HL-60 (cell line): Measurements from ENCODE around the gene CDC42BPA.

Source experiments
- POLR2AphosphoS5 ChIP-seq: IDR thresholded peaks from 2 replicates; pipeline ENCODE4 v1.6.1; 2012; ENCODE audit warnings: low read depth
- SPI1 ChIP-seq: IDR thresholded peaks from 2 replicates; pipeline ENCODE4 v1.6.1; 2012; ENCODE audit warnings: low read depth, mild to moderate bottlenecking, borderline replicate concordance

DNA sequence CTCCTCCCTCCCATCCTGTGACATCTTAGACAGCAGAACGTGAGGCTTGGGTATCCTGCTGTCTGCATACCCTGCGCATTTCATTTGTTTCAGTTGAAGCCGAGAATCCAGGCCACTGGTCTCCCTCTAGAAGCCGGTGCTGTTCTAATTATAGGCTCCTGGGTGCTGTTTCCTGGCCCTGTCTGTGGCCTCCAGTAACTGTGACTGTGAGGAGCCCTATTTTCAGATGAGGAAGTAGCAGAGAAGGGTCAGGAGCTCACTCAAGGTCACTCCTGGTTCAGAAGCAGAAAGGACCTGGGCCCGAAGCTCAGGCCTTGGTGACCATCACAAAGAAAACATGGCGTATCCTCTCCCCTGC is 354.2 kb downstream of the CDC42BPA start:
- no peak for TF ChIP-seq POLR2AphosphoS5
- TF ChIP-seq SPI1, result no peak
